Superior temporal gyrus (tissue), 1 donor: ENCODE data around the gene DAPK1.

Experiments
- DNase-seq: peaks from one replicate; pipeline ENCODE4 v3.0.0-alpha.2; 2016; ENCODE audit errors: extremely low spot score

The DAPK1 gene

GRCh38 chr9:87516926-87517290 is 19.2 kb downstream of the DAPK1 start:
- no peak for DNase-seq

- no peak for DNase-seq
These were observed 20.1 kb downstream of the DAPK1 start for GRCh38 chr9:87517732-87518131.

- DNase-seq = no peak
These were observed 21.2 kb downstream of the DAPK1 start for GRCh38 chr9:87518702-87519335.

GRCh38 chr9:87519461-87519860 is 21.8 kb downstream of the DAPK1 start:
- no peak for DNase-seq

GRCh38 chr9:87520172-87520683 is 22.6 kb downstream of the DAPK1 start:
- no peak for DNase-seq

GRCh38 chr9:87521834-87522233 is 24.2 kb downstream of the DAPK1 start:
- no peak for DNase-seq

GRCh38 chr9:87524061-87524460 is 26.4 kb downstream of the DAPK1 start:
- DNase-seq = no peak

- no peak for DNase-seq
These were observed 28.1 kb downstream of the DAPK1 start for GRCh38 chr9:87525546-87526303.

- DNase-seq = no peak
These were observed 29.7 kb downstream of the DAPK1 start for GRCh38 chr9:87527211-87527916.

GRCh38 chr9:87528969-87529368 is 31.3 kb downstream of the DAPK1 start:
- DNase-seq = no peak

- DNase-seq = no peak
These were observed 32.0 kb downstream of the DAPK1 start for GRCh38 chr9:87529671-87530070.

GRCh38 chr9:87530716-87531115 is 33.0 kb downstream of the DAPK1 start:
- no peak for DNase-seq

- DNase-seq = no peak
These were observed 34.0 kb downstream of the DAPK1 start for GRCh38 chr9:87531370-87532295.

GRCh38 chr9:87533271-87533670 is 35.6 kb downstream of the DAPK1 start:
- DNase-seq = no peak

- no peak for DNase-seq
These were observed 36.4 kb downstream of the DAPK1 start for GRCh38 chr9:87534036-87534435.

- no peak for DNase-seq
These were observed 37.3 kb downstream of the DAPK1 start for GRCh38 chr9:87534957-87535356.

- DNase-seq = no peak
These were observed 38.3 kb downstream of the DAPK1 start for GRCh38 chr9:87535817-87536539.

GRCh38 chr9:87537625-87538024 is 40.0 kb downstream of the DAPK1 start:
- DNase-seq = no peak

- DNase-seq = no peak
These were observed 42.9 kb downstream of the DAPK1 start for GRCh38 chr9:87540444-87541105.

GRCh38 chr9:87541663-87542062 is 44.0 kb downstream of the DAPK1 start:
- DNase-seq = no peak
